ENCODE measurements around the gene NLGN4Y. TPM values are rescaled to one million over a fixed set of nuclear protein-coding genes. Genes with fewer than 3 reads are reported as not detected.
"Not testable (repeated sequence)": the region's sequence is repeated elsewhere in the genome, so short reads cannot be mapped to it uniquely, and the experiment has no call there.

The NLGN4Y gene
- total RNA-seq, 1 donor from 2014 or later: 43.6 TPM

GRCh38 chrY:14829366-14829885, 305.1 kb downstream of the NLGN4Y start:
- FAIRE-seq: no peak
- no peak for DNase-seq (ENCODE audit: low spot score in 2 of 2)

GRCh38 chrY:14834103-14835060, 310.1 kb downstream of the NLGN4Y start:
- FAIRE-seq (no peak), DNase-seq (ENCODE audit: low spot score in 2 of 2) (no peak)

- no peak for FAIRE-seq
These were observed 313.1 kb downstream of the NLGN4Y start for GRCh38 chrY:14837466-14837865.

DNA sequence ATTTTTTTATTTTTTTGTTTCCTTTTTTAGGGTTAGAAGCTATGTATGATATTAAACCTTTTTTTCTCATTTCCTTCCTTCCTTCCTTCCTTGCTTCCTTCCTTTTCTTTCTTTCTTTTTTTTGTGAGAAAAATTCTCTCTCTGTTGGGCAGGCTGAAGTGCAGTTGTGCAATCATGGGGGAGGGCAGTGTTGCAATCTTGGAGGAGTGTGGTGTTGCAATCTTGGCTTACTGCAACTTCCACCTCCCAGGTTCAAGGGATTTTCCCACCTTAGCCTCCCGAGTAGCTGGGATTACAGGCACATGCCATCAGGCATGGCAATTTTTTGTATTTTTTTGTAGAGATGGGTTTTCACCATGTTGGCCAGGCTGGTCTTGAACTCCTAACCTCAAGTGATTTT, 326.4 kb downstream of the NLGN4Y start:
- FAIRE-seq: no peak
- DNase-seq (ENCODE audit: low spot score in 2 of 2): no peak

More at GRCh38 chrY:14837466-14837865, 313.1 kb downstream of the NLGN4Y start:
- DNase-seq (ENCODE audit: low spot score in 2 of 2): no peak

DNA sequence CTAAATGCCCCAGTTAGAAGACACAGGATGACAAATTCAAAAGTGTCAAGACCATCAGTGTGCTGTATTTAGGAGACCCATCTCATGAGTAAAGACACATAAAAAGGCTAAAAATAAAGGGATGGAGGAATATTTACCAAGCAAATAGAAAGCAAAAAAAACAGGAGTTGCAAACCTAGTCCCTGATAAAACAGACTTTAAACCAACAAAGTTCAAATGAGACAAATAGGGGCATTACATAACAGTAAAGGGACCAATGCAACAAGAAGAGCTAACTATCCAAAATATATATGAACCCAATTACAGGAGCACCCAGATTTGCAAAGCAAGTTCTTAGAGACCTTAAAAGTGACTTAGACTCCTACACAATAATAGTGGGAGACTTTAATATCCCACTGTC, 336.1 kb downstream of the NLGN4Y start:
- no peak for DNase-seq (ENCODE audit: low spot score in 2 of 2)
- FAIRE-seq: no peak

- DNase-seq (ENCODE audit: low spot score in 2 of 2); FAIRE-seq: not testable (repeated sequence)
These were observed 336.7 kb downstream of the NLGN4Y start for GRCh38 chrY:14861033-14861432.

DNA sequence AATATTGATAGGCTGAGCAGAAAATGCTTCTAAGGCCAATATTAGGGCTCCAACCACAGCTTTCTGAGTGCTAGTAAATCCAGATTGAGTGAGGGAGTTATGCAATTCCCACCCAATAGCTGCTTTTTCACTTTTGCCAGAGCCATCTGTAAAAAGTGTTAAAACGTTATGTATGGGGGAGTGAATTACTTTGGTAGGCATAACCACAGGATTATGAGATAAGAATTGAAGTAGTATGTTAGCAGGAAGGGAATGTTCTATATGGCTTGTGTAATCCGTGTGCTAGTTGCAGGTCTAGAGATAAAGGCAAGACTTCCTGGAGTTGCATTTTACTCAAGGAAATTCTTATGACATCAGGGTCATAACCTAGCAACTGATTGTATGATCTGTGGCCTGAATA, 347.6 kb downstream of the NLGN4Y start:
- FAIRE-seq: no peak
- DNase-seq (ENCODE audit: low spot score in 2 of 2): no peak
